NCI-H2196 treated with DMSO at 0.1 percent for 48 hours (cell line): ENCODE measurements around the gene SLTM.
A peak's percentile ranks its signal among the peaks of the same experiment; 100 is the strongest.
"Not testable (repeated sequence)": the region's sequence is repeated elsewhere in the genome, so short reads cannot be mapped to it uniquely, and the experiment has no call there.

Experiments used
- DNase-seq: peaks from one replicate; lab custom pipeline; 2025; ENCODE audit not compliant: unreplicated experiment; lab: John Stamatoyannopoulos, UW

The SLTM gene

GRCh38 chr15:58933281-58934113 is at the start of gene SLTM:
Gene SLTM, minus strand, starts transcription at chr15:58933679. Its CDS starts 114 bp downstream, at chr15:58933565.
- peak; percentile 96 for DNase-seq

- DNase-seq, result no peak
Observed at GRCh38 chr15:58983261-58983660, 49.8 kb upstream of the SLTM start.

GRCh38 chr15:58981808-58982475 is 48.5 kb upstream of the SLTM start:
- DNase-seq, result no peak

GRCh38 chr15:58980351-58980939 is 47.0 kb upstream of the SLTM start:
- DNase-seq, result no peak

- DNase-seq, result no peak
Observed at GRCh38 chr15:58977887-58978286, 44.4 kb upstream of the SLTM start.

DNA sequence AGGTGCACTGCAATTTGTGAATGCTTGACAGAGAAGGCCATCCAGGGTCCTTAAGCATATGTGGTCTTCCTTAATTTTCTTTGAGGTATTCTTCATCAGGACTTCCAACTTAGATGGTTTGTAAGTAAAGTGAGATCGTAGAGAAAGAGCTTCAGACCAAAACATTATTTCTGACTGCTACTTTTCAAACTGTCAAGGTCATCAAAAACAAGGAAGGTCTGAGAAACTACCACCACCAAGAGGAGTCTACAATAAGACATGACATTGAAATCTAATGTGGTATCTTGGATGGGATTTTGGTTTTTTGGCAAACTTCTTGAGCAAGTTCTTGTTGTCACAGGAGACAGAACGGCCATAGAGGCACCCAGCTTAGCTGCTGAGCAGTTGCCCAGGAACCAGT is 34.0 kb upstream of the SLTM start:
- DNase-seq, result no peak

GRCh38 chr15:58966698-58967097 is 33.2 kb upstream of the SLTM start:
- no peak for DNase-seq

DNA sequence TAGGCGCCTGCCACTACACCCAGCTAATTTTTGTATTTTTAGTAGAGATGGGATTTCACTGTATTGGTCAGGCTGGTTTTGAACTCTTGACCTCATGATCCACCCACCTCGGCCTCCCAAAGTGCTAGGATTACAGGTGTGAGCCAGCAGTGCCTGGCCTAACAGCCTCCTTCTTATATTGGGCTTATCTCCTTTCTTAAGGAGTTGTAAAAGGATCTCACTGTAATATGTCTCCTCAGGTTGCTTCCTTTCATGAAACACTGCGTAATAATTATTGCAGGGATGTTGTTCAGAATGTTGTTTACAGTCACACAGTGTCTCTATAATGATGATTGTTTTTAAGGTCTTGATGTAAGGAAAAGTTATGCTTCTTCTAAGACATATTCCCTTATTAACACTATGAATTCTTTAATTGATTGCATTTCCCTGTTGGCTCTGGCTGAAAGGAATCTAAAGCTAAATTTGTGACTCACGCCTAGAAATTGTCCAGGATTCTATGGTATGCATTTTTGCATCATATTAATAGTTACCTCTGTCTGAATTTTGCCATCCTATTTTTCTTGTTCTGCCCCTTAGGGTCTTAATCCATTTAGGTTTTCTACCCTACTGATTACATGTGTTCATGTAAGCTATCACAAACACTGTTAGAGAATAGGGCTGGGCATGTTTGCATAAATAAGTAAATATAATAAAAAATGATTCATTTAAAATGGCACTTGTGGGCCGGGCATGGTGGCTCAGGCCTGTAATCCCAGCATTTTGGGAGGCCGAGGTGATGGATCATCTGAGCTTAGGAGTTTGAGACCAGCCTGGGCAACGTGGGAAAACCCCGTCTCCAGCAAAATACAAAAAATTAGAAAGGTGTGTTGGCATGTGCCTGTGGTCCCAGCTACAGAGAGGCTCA is 29.4 kb upstream of the SLTM start:
- DNase-seq, result no peak

- no peak for DNase-seq
Observed at GRCh38 chr15:58962136-58962535, 28.7 kb upstream of the SLTM start.

DNA sequence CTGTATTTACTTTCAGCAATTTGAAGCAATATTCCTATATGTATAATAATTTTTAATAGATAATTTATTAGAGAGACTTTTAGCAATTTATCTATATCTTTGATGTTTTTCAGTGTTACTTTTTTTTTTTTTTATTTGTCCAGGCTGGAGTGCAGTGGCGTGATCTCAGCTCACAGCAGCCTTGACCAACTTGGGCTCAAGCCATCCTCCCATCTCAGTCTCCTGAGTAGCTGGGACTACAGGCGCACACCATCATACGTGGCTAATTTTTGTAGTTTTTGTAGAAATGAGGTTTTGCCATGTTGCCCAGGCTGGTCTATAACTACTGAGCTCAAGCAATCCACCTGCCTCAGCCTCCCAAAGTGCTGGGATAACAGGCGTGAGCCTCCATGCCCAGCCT is 25.3 kb upstream of the SLTM start:
- no peak for DNase-seq

GRCh38 chr15:58957101-58957973 is 23.9 kb upstream of the SLTM start:
- peak; percentile 25 for DNase-seq

DNA sequence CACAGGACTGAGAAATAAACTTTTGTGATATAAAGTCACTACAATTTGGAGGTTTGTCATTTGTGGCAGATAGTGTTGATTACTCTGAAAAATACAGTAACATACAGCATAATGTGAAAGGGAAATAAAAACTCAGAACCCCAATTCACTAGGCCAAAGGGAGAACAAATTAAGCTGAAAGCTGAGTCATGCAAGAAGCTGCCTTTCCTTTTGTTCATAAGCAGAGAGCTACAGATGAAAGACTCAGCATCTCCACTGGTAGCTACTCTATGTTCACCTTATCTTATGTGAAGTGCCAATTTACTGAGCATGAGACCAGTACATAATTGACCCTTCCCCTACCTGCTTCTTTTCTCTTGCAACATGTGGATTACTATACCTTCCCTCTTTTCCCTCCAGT is 19.3 kb upstream of the SLTM start:
- no peak for DNase-seq

GRCh38 chr15:58951388-58952007 is 18.0 kb upstream of the SLTM start:
- no peak for DNase-seq

DNA sequence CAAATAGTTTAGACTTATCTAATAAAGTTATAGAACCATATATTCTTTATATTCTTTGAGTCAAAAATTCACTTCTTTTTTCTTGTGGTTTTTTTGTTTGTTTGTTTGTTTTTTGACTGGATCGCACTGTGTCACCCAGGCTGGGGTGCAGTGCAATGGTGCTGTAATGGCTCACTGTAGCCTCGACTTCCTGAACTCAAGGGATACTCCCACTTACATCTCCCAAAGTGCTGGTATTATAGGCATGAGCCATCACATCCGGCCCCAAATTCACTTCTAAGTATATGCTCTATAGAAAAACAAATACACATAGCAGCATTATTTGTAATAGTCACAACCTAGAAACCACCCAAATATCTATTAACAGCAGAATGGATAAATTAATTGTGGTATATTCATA is 13.7 kb upstream of the SLTM start:
- no peak for DNase-seq

GRCh38 chr15:58934974-58935373 is 1.5 kb upstream of the SLTM start:
- DNase-seq, result not testable (repeated sequence)

DNA sequence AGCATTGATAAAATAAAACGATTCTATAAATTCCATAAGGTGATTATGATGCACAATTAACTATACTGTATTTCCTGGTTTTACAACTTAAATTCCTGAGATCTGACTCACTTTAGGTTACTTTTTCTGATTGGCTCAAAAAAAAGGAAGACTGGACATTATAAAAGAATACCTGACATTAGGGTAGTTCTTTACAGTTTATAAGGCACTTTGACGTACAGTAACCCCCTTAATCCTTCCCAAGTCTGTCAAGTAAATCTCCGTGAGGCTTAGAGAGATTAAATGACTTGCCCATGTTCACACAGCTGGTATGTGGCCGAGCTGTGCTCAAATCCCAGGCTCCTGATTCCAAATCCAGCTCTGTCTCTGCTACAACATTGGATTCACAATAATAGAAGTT is 1.0 kb upstream of the SLTM start:
- DNase-seq, result no peak

DNA sequence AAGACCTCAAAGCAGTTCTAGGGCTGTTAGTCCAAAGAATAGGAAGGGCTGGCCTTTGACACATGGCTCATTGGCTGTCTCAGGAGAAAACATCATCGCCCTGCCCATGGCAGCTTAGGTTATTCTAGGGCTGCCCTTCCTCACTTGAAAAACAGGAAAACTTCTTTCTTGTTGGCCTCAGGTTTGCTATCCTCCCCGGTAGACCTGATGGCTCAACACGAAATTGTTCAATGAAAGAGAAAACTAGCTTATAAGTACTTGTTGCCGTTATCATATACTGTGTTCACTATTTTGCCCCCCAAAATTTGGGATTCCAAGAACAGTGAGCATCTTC is 602 bp upstream of the SLTM start:
- no peak for DNase-seq

GRCh38 chr15:58932710-58933280 is 684 bp downstream of the SLTM start:
- no peak for DNase-seq

DNA sequence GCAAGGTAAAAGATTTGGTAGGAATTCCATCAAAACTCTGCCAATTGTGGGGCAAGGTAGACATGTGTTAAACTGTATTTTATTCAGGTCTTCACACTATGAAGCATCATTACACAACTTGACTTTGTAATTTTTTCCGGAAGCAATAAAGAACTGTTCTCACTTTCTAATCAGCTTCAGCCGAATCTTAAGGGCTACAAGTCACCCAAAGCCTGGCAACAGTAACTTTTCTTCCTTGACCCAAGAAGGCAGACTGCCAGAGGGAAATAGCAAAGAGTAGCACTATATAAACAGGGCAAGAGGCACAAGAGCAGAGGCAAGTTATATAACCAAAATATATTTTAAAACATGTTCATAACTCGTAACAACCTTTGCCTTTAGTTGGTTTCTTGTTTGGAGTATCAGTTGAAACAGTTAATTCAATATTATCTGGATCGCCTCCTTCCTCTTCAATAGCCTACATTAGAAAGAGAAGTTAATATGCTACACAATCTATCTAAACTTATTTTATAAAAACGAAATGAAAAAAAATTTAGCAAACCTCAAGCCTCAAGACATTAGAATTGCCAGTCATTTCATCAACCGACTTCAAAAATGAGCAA is 1.4 kb downstream of the SLTM start:
- DNase-seq, result no peak
